Fibroblast of lung (primary cell): ENCODE measurements around the gene SAMD11. TPM values are rescaled to one million over a fixed set of nuclear protein-coding genes. Genes with fewer than 3 reads are reported as not detected.

Source experiments
- DNase-seq, 2 donors: peaks; one replicate each; pipeline versions ENCODE4 v3.0.0 to v3.0.0-alpha.2; 2010; ENCODE audit warnings: low read depth in 2 of 2
- H2AFZ ChIP-seq: 2 replicates; pipeline ENCODE4 v1.5.1; 2012; ENCODE audit warnings: low read length, control low read depth, inconsistent platforms
- H3K27ac ChIP-seq: 2 replicates; pipeline ENCODE4 v1.5.1; 2011; ENCODE audit warnings: low read length, control low read depth; ENCODE audit not compliant: insufficient read depth
- H3K27me3 ChIP-seq: 2 replicates; pipeline ENCODE4 v1.5.1; 2011; ENCODE audit warnings: mild to moderate bottlenecking, low read length; ENCODE audit not compliant: control insufficient read depth, insufficient read depth
- H3K36me3 ChIP-seq: 2 replicates; pipeline ENCODE4 v1.5.1; 2011; ENCODE audit warnings: low read length; ENCODE audit not compliant: control insufficient read depth, insufficient read depth
- H3K4me1 ChIP-seq: 2 replicates; pipeline ENCODE4 v1.5.1; 2011; ENCODE audit warnings: low read length; ENCODE audit not compliant: control insufficient read depth, insufficient read depth; ENCODE audit errors: extremely low read depth
- H3K4me2 ChIP-seq: 2 replicates; pipeline ENCODE4 v1.5.1; 2011; ENCODE audit warnings: low read length, control low read depth; ENCODE audit not compliant: insufficient read depth; ENCODE audit errors: extremely low read depth
- H3K4me3 ChIP-seq, 4 experiments: fragments of 200-600 bp in 1 of 4; sonication (generic) in 1 of 4; replicated peaks in 1 of 4; 2 replicates each; pipeline ENCODE4 v1.5.1; 2011 to 2016; ENCODE audit warnings: low read length in 4 of 4, low read depth in 3 of 4, mild to moderate bottlenecking in 3 of 4, control low read depth in 2 of 4, inconsistent platforms in 1 of 4, mixed read lengths in 1 of 4; ENCODE audit not compliant: insufficient read depth in 1 of 4; ENCODE audit errors: control extremely low read depth in 1 of 4
- H3K79me2 ChIP-seq: 2 replicates; pipeline ENCODE4 v1.5.1; 2012; ENCODE audit warnings: mild to moderate bottlenecking, low read length, inconsistent platforms; ENCODE audit not compliant: control insufficient read depth, insufficient read depth
- H3K9ac ChIP-seq: 2 replicates; pipeline ENCODE4 v1.5.1; 2011; ENCODE audit warnings: mild to moderate bottlenecking, low read length, control low read depth; ENCODE audit not compliant: insufficient read depth
- H3K9me3 ChIP-seq: 2 replicates; pipeline ENCODE4 v1.5.1; 2012; ENCODE audit warnings: low read depth, low read length; ENCODE audit not compliant: control insufficient read depth, insufficient read depth
- H4K20me1 ChIP-seq: 2 replicates; pipeline ENCODE4 v1.5.1; 2011; ENCODE audit warnings: low read length; ENCODE audit not compliant: control insufficient read depth, insufficient read depth; ENCODE audit errors: extremely low read depth
- CTCF ChIP-seq, 2 donors: IDR thresholded peaks in 1 of 2; conservative IDR thresholded peaks in 1 of 2; 1 replicate in 1 of 2; 2 replicates in 1 of 2; pipeline ENCODE4 v1.5.1; 2011 to 2012; ENCODE audit warnings: low read length in 2 of 2, control low read depth in 1 of 2, inconsistent platforms in 1 of 2, low read depth in 1 of 2, mild to moderate bottlenecking in 1 of 2
- EZH2 ChIP-seq: IDR thresholded peaks from 2 replicates; pipeline ENCODE4 v1.5.1; 2012; ENCODE audit warnings: low read length, control low read depth, mild to moderate bottlenecking; ENCODE audit errors: missing control alignments
- polyA plus RNA-seq, 2 donors: library from polyadenylated mRNA; depleted of rRNA in 1 of 2; stranded (reverse) in 1 of 2; unstranded in 1 of 2; fragments of >200 nt; gene quantifications; 2 replicates each; pipeline ENCODE4 v1.2.1, GENCODE V29; 2011 to 2012; ENCODE audit warnings: missing spikeins in 1 of 2
- total RNA-seq: library from RNA; depleted of rRNA; stranded (reverse); fragments of >200 nt; gene quantifications from 2 replicates; pipeline ENCODE4 v1.2.1, GENCODE V29; 2014

SAMD11 gene
- total and polyA plus RNA-seq, 2 donors (not counting 1 experiment from before 2014, with no cell fraction given) = 0.40 to 3.8 TPM

DNA sequence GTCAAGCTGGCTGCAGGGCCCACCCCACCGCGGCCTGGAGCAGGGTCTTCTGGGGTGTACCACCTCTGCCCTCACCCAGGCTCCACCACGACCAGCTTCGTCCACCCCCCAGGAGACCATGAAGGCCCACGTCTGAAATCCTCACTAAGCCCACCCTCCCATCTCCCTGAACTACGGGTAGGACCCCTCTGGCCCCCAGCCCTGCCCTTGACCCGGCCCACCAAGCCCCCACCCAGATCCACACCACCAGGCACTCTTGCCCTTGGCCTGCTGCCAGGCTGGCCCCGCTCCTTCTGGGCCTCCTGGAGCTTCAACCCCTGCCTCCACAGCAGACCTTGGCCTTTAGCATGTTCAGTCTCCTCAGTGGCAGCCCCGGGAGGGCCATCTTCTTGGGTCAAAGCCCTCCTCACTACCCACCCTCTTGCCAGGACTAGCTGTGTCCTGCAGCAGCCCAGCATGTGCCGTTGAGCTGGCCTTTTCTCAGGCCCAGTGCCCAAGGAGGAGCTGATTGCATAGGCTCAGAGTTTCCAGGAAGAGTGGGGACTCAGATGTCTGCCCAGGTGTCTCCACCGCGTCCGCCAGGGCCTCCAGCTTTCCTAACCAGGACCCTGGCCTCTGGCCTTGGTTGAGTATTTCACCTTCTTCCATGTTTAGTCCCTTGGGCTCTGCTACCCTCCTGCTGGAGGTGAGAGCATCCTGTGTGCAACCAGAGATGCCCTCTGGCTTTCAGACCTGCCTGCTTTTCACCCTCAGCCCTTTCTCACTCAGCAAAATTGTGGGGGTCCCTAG is 17.7 kb upstream of the SAMD11 start:
- Histone ChIP-seq H3K79me2 (no peaks in the 10 kb centered on the region), H3K27me3 (no peaks in the 10 kb centered on the region), H3K9ac (no peak overlapping the region), H3K36me3 (no peaks in the 10 kb centered on the region), H3K9me3 (no peaks in the 10 kb centered on the region), H2AFZ (no peak overlapping the region), H3K4me1 (peaks cover 8% of the 10 kb centered on the region), H3K4me2 (no peak overlapping the region), H4K20me1 (no peaks in the 10 kb centered on the region), H3K27ac (no peak overlapping the region), H3K4me3 (no peak overlapping the region)
- TF ChIP-seq EZH2 = no peak
- TF ChIP-seq CTCF (conservative IDR thresholded peaks at IDR 0.05 in 1 of 2, IDR thresholded peaks at IDR 0.05 in 1 of 2; ENCODE audit: low read depth in 1 of 2, low read length in 2 of 2) = no peak
- no peak for DNase-seq

DNA sequence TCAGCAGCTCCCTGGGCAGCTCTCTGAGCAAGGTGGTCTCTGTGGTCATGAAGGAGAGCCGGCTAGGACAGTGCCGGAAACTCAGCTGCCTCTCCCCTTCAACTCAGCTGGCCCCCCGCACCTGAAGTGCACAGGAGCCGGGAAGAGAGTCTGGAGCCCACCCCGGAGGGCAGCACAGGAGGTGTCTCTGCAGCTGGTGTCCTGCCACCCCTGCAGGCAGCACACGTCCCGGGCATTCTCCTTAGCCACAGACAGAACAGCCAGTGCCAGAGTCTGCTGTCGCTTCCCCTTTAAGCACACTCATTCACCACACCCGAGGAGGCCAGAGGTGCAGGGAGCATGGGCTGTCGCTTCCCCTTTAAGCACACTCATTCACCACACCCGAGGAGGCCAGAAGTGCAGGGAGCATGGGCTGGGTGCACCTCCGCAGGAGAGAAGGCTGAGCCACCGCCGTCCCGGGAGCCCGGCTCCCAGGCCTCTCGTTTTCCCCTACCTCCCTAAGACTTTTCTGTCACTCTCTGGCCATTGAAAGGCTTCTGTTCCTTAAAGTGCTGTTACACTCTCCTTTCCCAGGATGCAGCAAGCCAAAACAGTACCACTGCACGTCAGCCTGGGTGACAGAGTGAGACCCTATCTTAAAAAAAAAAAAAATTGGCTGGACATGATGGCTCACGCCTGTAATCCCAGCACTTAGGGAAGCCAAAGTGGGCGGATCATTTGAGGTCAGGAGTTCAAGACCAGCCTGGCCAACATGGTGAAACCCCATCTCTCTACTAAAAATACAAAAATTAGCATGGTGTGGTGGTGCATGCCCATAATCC is 16.9 kb upstream of the SAMD11 start:
- Histone ChIP-seq H3K9me3 (no peaks in the 10 kb centered on the region), H4K20me1 (no peaks in the 10 kb centered on the region), H3K36me3 (no peaks in the 10 kb centered on the region), H3K27ac (no peak overlapping the region), H3K27me3 (peaks cover under 1% of the 10 kb centered on the region), H3K4me1 (peaks cover 8% of the 10 kb centered on the region), H2AFZ (no peak overlapping the region), H3K4me3 (no peak overlapping the region), H3K4me2 (no peak overlapping the region), H3K79me2 (no peaks in the 10 kb centered on the region), H3K9ac (no peak overlapping the region)
- TF ChIP-seq CTCF (conservative IDR thresholded peaks at IDR 0.05 in 1 of 2, IDR thresholded peaks at IDR 0.05 in 1 of 2; ENCODE audit: low read depth in 1 of 2, low read length in 2 of 2) = no peak
- TF ChIP-seq EZH2 = no peak
- peak; percentile 69 to 70 for DNase-seq
